Stimulated activated naive B cell treated with anti-CD40 and anti-IgM and Interleukin-4, amounts not matched to agents 10 μg/mL and 1 μg/mL and 100 μg/mL, for 72 hours (primary cell): ENCODE results near the gene SBDS.
"Not testable (repeated sequence)": the region's sequence is repeated elsewhere in the genome, so short reads cannot be mapped to it uniquely, and the experiment has no call there.

Experiments used
- ATAC-seq, 2 donors: fragments of 150-1000 bp; cut with Tn5 transposase; replicated peaks; 2 replicates each; pipeline ENCODE4 v1.10.0; 2021; ENCODE audit warnings: moderate library complexity in 1 of 2
- DNase-seq: peaks from one replicate; pipeline ENCODE4 v3.0.0; 2021
- H3K27ac Mint-ChIP-seq: one replicate; pipeline ENCODE4 v1.8.0; 2022; ENCODE audit warnings: mild to moderate bottlenecking, mixed read lengths
- H3K27me3 Mint-ChIP-seq, 2 donors: one replicate each; pipeline ENCODE4 v1.8.0; 2022; ENCODE audit warnings: mixed read lengths in 2 of 2
- H3K36me3 Mint-ChIP-seq, 2 donors: one replicate each; pipeline ENCODE4 v1.8.0; 2022; ENCODE audit warnings: mixed read lengths in 2 of 2, mild to moderate bottlenecking in 1 of 2
- H3K4me1 Mint-ChIP-seq, 2 donors: one replicate each; pipeline ENCODE4 v1.8.0; 2022; ENCODE audit warnings: mixed read lengths in 2 of 2, mild to moderate bottlenecking in 1 of 2
- H3K4me3 Mint-ChIP-seq, 2 donors: one replicate each; pipeline ENCODE4 v1.8.0; 2022; ENCODE audit warnings: mild to moderate bottlenecking in 2 of 2, mixed read lengths in 2 of 2, moderate library complexity in 1 of 2
- H3K9me3 Mint-ChIP-seq, 2 donors: one replicate each; pipeline ENCODE4 v1.8.0; 2022; ENCODE audit warnings: mixed read lengths in 2 of 2, mild to moderate bottlenecking in 1 of 2

The SBDS gene

DNA sequence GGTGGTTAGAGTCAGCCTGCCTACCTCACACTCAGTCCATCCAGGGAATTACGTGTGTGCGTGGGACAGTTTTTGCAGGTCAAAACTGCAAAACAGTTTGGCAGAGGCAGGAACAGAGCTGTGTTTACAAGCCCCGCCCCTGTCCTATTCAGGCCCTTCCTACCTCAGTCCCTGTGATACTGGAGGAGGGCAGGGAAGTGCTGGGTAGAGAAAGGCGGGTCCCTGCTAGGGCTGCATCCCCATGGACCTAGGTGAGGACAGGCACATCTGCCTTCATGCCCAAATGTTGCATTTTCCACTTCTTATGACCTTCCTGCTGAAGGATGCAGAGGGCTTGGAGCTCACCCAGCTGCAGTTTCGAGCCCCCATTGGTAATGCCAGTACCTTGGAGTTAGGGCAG, 25.1 kb downstream of the SBDS start:
- no peaks in the 10 kb centered on the region for H3K36me3 Mint-ChIP-seq
- ATAC-seq (no peak), DNase-seq (no peak)
- no peak overlapping the region for H3K4me3 Mint-ChIP-seq
- H3K9me3 Mint-ChIP-seq: peaks cover 0 to 2% of the 10 kb centered on the region in 2 donors
- peaks cover 0 to 7% of the 10 kb centered on the region in 2 donors for H3K4me1 Mint-ChIP-seq
- peaks cover 0 to 5% of the 10 kb centered on the region in 2 donors for H3K27me3 Mint-ChIP-seq
- no peak overlapping the region for H3K27ac Mint-ChIP-seq

DNA sequence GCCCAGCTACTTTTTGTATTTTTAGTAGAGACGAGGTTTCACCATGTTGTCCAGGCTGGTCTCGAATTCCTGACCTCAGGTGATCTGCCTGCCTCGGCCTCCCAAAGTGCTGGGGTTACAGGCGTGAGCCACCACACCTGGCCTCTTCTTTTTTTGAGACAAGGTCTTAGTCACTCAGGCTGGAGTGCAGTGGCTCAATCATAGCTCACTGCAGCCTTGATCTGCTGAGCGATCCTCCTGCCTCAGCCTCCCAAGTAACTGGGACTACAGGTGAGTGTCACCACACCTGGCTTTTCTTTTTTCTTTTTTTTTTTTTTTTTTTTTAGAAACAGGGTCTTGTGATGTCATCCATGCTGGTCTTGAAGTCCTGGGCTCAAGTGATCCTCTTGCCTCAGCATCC, 26.4 kb downstream of the SBDS start:
- H3K4me3 Mint-ChIP-seq, H3K27me3 Mint-ChIP-seq, ATAC-seq, DNase-seq, H3K4me1 Mint-ChIP-seq, H3K27ac Mint-ChIP-seq, H3K36me3 Mint-ChIP-seq, H3K9me3 Mint-ChIP-seq: not testable (repeated sequence)

GRCh38 chr7:66967029-66967428, 28.4 kb downstream of the SBDS start:
- H3K27me3 Mint-ChIP-seq: peaks cover 0 to 5% of the 10 kb centered on the region in 2 donors
- ATAC-seq: no peak

GRCh38 chr7:66964411-66964810, 31.0 kb downstream of the SBDS start:
- Mint-ChIP-seq H3K36me3 (peaks cover 16 to 18% of the 10 kb centered on the region in 2 donors), H3K27ac (no peak overlapping the region), H3K9me3 (no peaks in the 10 kb centered on the region), H3K27me3 (no peaks in the 10 kb centered on the region), H3K4me1 (no peaks in the 10 kb centered on the region), H3K4me3 (no peak overlapping the region)
- ATAC-seq: no peak
- no peak for DNase-seq

More at GRCh38 chr7:66967029-66967428, 28.4 kb downstream of the SBDS start:
- Mint-ChIP-seq H3K4me1 (peaks cover 0 to 7% of the 10 kb centered on the region in 2 donors), H3K4me3 (no peak overlapping the region), H3K9me3 (no peaks in the 10 kb centered on the region), H3K36me3 (no peaks in the 10 kb centered on the region), H3K27ac (no peak overlapping the region)
- DNase-seq: no peak

DNA sequence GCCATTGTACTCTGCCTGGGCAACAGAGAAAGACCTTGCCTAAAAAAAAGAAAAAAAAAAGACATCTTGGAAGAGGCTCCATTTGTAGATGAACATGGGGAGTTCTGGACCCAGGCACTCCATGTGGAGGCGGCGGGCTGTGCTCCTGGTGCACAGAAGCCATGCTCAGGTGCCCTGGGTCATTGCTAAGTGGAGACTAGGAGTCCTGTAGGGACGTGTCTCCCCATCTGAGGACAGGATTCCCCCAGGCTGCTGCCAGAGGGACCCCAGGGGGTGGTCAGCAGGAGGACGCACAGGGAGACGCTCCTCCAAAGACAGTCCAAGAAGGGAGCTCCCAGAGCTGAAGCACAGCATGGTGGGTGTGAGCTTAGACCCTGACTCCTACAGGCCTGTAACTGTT, 34.3 kb downstream of the SBDS start:
- H3K9me3 Mint-ChIP-seq: no peaks in the 10 kb centered on the region
- H3K36me3 Mint-ChIP-seq: peaks cover 27 to 44% of the 10 kb centered on the region in 2 donors
- H3K4me3 Mint-ChIP-seq: no peak overlapping the region
- no peaks in the 10 kb centered on the region for H3K4me1 Mint-ChIP-seq
- DNase-seq (no peak), ATAC-seq (no peak)
- H3K27me3 Mint-ChIP-seq: no peaks in the 10 kb centered on the region
- H3K27ac Mint-ChIP-seq: no peak overlapping the region

GRCh38 chr7:66960192-66960591, 35.2 kb downstream of the SBDS start:
- Mint-ChIP-seq H3K27ac (no peak overlapping the region), H3K27me3 (no peaks in the 10 kb centered on the region), H3K4me3 (no peak overlapping the region), H3K4me1 (no peaks in the 10 kb centered on the region), H3K9me3 (no peaks in the 10 kb centered on the region), H3K36me3 (peaks cover 27 to 46% of the 10 kb centered on the region in 2 donors)
- ATAC-seq (no peak), DNase-seq (no peak)

DNA sequence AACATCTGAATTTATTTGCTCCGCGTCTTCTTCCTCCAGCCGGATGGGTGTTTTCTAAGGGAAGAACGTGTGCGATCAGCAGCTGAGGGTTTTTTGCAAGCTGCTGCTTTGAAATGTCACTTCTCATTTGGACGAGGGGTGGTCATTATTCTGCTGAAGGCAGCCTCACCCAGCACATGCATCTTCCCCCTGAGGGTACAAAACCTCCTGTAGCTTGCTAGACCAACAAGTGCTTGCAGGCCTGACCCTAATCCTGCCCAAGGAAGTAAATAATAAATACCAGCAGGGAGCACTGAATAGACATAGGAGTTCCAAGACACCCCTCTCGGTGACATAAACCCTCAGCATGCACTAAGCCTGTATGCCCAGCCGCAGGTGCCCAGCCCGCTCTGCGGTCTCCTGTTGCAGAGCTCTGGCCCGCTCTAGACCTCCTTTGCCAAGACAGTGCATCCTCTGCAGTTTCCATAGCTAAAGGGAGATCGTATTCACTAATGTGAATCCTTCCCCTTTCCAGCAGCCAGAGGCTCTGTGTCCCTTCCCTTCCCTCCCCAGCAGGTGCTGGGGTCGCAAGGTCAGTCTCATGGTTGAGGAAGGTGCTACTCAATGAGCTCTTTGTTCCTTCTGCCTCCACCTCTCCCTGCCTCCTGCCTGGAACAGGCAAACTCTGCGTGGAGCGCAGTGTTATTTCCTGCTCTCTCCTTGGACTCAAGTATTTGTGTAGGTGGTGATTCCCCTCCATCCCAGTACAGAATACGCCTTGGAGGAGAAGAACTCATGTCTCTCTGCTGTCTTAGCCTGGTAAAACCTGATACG, 36.6 kb downstream of the SBDS start:
- peaks cover 27 to 52% of the 10 kb centered on the region in 2 donors for H3K36me3 Mint-ChIP-seq
- H3K4me1 Mint-ChIP-seq: no peaks in the 10 kb centered on the region
- DNase-seq (no peak), ATAC-seq (no peak)
- no peaks in the 10 kb centered on the region for H3K27me3 Mint-ChIP-seq
- H3K27ac Mint-ChIP-seq: peak overlapping the region; percentile 51
- no peak overlapping the region for H3K4me3 Mint-ChIP-seq
- no peaks in the 10 kb centered on the region for H3K9me3 Mint-ChIP-seq

GRCh38 chr7:66957595-66958290, 37.6 kb downstream of the SBDS start:
- ATAC-seq (no peak), DNase-seq (no peak)
- Mint-ChIP-seq H3K36me3 (peaks cover 30 to 53% of the 10 kb centered on the region in 2 donors), H3K4me1 (peaks cover 0 to 2% of the 10 kb centered on the region in 2 donors), H3K27me3 (no peaks in the 10 kb centered on the region), H3K4me3 (no peak overlapping the region), H3K27ac (peak overlapping the region; percentile 10), H3K9me3 (no peaks in the 10 kb centered on the region)

GRCh38 chr7:66953044-66953427, 42.4 kb downstream of the SBDS start:
- Mint-ChIP-seq H3K9me3 (no peaks in the 10 kb centered on the region), H3K4me1 (peaks cover 6 to 8% of the 10 kb centered on the region in 2 donors), H3K4me3 (no peak overlapping the region), H3K36me3 (peaks cover 17 to 43% of the 10 kb centered on the region in 2 donors), H3K27me3 (no peaks in the 10 kb centered on the region), H3K27ac (peak overlapping the region; percentile 70)
- DNase-seq (no peak), ATAC-seq (no peak)

- ATAC-seq: no peak
- peak overlapping the region; percentile 84 for H3K27ac Mint-ChIP-seq
- no peaks in the 10 kb centered on the region for H3K9me3 Mint-ChIP-seq
- H3K4me1 Mint-ChIP-seq: peaks cover 6 to 8% of the 10 kb centered on the region in 2 donors
- DNase-seq: no peak
- H3K4me3 Mint-ChIP-seq: no peak overlapping the region
- peaks cover 17 to 39% of the 10 kb centered on the region in 2 donors for H3K36me3 Mint-ChIP-seq
- H3K27me3 Mint-ChIP-seq: no peaks in the 10 kb centered on the region
Measured at GRCh38 chr7:66952343-66953043, 42.9 kb downstream of the SBDS start.

GRCh38 chr7:66950763-66951162, 44.6 kb downstream of the SBDS start:
- peaks cover 15 to 31% of the 10 kb centered on the region in 2 donors for H3K36me3 Mint-ChIP-seq
- H3K27me3 Mint-ChIP-seq: no peaks in the 10 kb centered on the region
- no peak overlapping the region for H3K27ac Mint-ChIP-seq
- no peak for DNase-seq
- no peaks in the 10 kb centered on the region for H3K9me3 Mint-ChIP-seq
- H3K4me1 Mint-ChIP-seq: peaks cover 6 to 8% of the 10 kb centered on the region in 2 donors
- ATAC-seq: no peak
- H3K4me3 Mint-ChIP-seq: no peak overlapping the region

DNA sequence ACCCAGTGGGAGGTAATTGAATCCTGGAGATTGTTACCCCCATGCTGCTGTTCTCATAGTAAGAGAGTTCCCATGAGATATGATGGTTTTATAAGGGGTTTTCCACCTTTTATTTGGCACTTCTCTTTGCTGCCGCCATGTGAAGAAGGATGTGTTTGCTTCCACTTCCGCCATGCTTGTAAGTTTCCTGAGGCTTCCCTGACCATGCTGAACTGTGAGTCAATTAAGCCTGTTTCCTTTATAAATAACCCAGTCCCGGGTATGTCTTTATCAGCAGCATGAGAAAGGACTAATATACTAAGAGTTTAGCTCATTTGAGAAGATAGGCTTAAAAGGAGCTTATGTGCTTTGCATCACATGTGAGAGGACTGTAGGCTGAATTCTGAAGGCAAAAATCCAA, 45.1 kb downstream of the SBDS start:
- peaks cover 15 to 33% of the 10 kb centered on the region in 2 donors for H3K36me3 Mint-ChIP-seq
- peaks cover 6 to 8% of the 10 kb centered on the region in 2 donors for H3K4me1 Mint-ChIP-seq
- no peak for ATAC-seq
- no peak for DNase-seq
- peak overlapping the region; percentile 0 for H3K27ac Mint-ChIP-seq
- no peaks in the 10 kb centered on the region for H3K27me3 Mint-ChIP-seq
- no peak overlapping the region for H3K4me3 Mint-ChIP-seq
- H3K9me3 Mint-ChIP-seq: no peaks in the 10 kb centered on the region

DNA sequence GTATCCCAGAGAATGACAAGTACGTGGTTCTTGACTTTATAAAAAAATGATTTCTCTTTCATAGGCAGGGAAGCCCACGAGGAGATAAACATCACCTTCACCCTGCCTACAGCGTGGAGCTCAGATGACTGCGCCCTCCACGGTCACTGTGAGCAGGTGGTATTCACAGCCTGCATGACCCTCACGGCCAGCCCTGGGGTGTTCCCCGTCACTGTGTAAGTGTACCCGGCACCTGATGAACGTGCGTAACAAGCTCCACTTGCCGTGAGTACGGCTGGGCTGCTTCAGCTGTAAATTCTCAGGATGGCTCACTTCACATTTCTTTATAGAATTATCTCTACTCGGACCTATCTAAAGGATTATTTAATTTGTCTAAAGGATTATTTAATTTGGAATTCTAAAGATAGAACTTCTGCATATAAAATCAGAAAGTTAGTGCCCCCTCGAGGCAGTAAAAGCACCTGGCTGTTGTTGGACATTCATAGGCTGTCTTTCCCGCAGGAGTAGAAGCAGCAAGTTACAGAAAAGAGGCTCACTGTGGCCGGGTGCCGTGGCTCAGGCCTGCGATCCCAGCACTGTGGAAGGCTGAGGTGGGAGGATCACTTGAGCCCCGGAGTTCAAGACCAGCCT, 46.8 kb downstream of the SBDS start:
- Mint-ChIP-seq H3K36me3 (peaks cover 25 to 38% of the 10 kb centered on the region in 2 donors), H3K4me3 (no peak overlapping the region), H3K27ac (no peak overlapping the region), H3K27me3 (no peaks in the 10 kb centered on the region), H3K4me1 (peaks cover 6 to 8% of the 10 kb centered on the region in 2 donors), H3K9me3 (no peaks in the 10 kb centered on the region)
- no peak for ATAC-seq
- no peak for DNase-seq

- H3K9me3 Mint-ChIP-seq: no peaks in the 10 kb centered on the region
- peaks cover 0 to under 1% of the 10 kb centered on the region in 2 donors for H3K4me1 Mint-ChIP-seq
- H3K27me3 Mint-ChIP-seq: no peaks in the 10 kb centered on the region
- peaks cover 23 to 46% of the 10 kb centered on the region in 2 donors for H3K36me3 Mint-ChIP-seq
- ATAC-seq: no peak
- no peak for DNase-seq
- no peak overlapping the region for H3K4me3 Mint-ChIP-seq
- no peak overlapping the region for H3K27ac Mint-ChIP-seq
Measured at GRCh38 chr7:66946545-66946944, 48.8 kb downstream of the SBDS start.
